A549 treated with GW870086 at 1 μM for 4 hours (cell line): ENCODE results near the gene FADD. TPM values are rescaled to one million over a fixed set of nuclear protein-coding genes. Genes with fewer than 3 reads are reported as not detected.

ENCODE experiments used
- total RNA-seq: library from RNA; stranded (reverse); fragments of 200-300 nt; extraction: Qiagen RNA extraction; gene quantifications from 5 replicates; pipeline ENCODE4 v1.2.3, GENCODE V29; 2022; ENCODE audit warnings: low read depth

Gene FADD
- 64.9 to 76.0 TPM (median 71.9 TPM) in 5 replicates for total RNA-seq

DNA sequence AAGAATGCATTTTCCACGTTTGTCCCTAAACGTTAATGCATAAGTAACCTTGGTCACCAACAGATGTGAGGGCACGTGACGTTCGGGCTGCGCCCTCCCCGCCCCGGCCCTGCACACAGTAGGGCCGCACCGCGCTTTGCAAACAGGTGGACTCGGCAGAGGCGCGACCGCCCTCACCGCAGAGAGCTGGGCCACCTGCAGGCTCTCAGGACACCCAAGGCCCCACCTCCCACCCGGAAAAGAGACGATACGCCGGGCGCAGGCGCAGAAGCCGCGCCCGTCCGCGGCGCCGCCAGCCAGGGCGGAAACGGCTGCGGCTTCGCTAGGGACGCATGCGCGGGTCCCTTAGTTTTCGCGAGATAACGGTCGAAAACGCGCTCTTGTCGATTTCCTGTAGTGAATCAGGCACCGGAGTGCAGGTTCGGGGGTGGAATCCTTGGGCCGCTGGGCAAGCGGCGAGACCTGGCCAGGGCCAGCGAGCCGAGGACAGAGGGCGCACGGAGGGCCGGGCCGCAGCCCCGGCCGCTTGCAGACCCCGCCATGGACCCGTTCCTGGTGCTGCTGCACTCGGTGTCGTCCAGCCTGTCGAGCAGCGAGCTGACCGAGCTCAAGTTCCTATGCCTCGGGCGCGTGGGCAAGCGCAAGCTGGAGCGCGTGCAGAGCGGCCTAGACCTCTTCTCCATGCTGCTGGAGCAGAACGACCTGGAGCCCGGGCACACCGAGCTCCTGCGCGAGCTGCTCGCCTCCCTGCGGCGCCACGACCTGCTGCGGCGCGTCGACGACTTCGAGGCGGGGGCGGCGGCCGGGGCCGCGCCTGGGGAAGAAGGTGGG lies at the start of gene FADD:
TSS of gene FADD (plus strand) at position 377 of the 831 bp plus-strand sequence. CDS start at position 541, 164 bp downstream.

Other genes starting within 250 kb of the FADD start
- gene ANO1, start 125.0 kb upstream of the FADD start, total RNA-seq, result 2.7 to 3.2 TPM (median 2.9 TPM) in 5 replicates
- gene PPFIA1, start 67.4 kb downstream of the FADD start, total RNA-seq, result 26.4 to 32.4 TPM (median 28.5 TPM) in 5 replicates
- 209 to 215 TPM (median 213 TPM) in 5 replicates for gene CTTN, start 195.2 kb downstream of the FADD start, total RNA-seq